CD4-positive, CD25-positive, alpha-beta regulatory T cell (primary cell): Measurements from ENCODE around the gene NHSL2. TPM values are rescaled to one million over a fixed set of nuclear protein-coding genes. Genes with fewer than 3 reads are reported as not detected.

Experiments
- ATAC-seq, 2 donors: fragments of 150-1000 bp; cut with Tn5 transposase; one replicate each; pipeline ENCODE4 v1.10.0; 2021; ENCODE audit warnings: low read depth in 2 of 2, moderate number of reproducible peaks in 2 of 2, moderate library complexity in 1 of 2
- DNase-seq, 3 donors: peaks; one replicate each; pipeline versions ENCODE4 v3.0.0 to v3.0.0-alpha.2; 2012 to 2022; ENCODE audit warnings: mixed read lengths in 1 of 3
- H3K27ac ChIP-seq: one replicate; pipeline ENCODE4 v1.7.0; 2013; ENCODE audit warnings: mild to moderate bottlenecking, low read length; ENCODE audit not compliant: insufficient read depth, poor library complexity, severe bottlenecking
- H3K27me3 ChIP-seq: one replicate; pipeline ENCODE4 v1.7.0; 2013; ENCODE audit warnings: low read length; ENCODE audit not compliant: control insufficient read depth, insufficient read depth
- H3K36me3 ChIP-seq: one replicate; pipeline ENCODE4 v1.7.0; 2013; ENCODE audit warnings: mild to moderate bottlenecking, low read length, moderate library complexity; ENCODE audit not compliant: control insufficient read depth, insufficient read depth
- H3K4me1 ChIP-seq: 2 replicates; pipeline ENCODE4 v1.7.0; 2013; ENCODE audit warnings: mild to moderate bottlenecking, low read length; ENCODE audit not compliant: insufficient read depth, control insufficient read depth, poor library complexity, severe bottlenecking
- H3K4me3 ChIP-seq: one replicate; pipeline ENCODE4 v1.7.0; 2013; ENCODE audit warnings: low read depth, mild to moderate bottlenecking, low read length, moderate library complexity
- H3K9me3 ChIP-seq, 2 experiments: 1 replicate in 1 of 2; 2 replicates in 1 of 2; pipeline ENCODE4 v1.7.0; 2013; ENCODE audit warnings: low read length in 2 of 2, mild to moderate bottlenecking in 1 of 2, moderate library complexity in 1 of 2; ENCODE audit not compliant: control insufficient read depth in 2 of 2
- H3K27ac Mint-ChIP-seq, 3 donors: one replicate each; pipeline ENCODE4 v1.8.0; 2020 to 2022; ENCODE audit warnings: mild to moderate bottlenecking in 3 of 3, mixed read lengths in 3 of 3, moderate library complexity in 2 of 3
- H3K27me3 Mint-ChIP-seq: one replicate; pipeline ENCODE4 v1.8.0; 2022; ENCODE audit warnings: mild to moderate bottlenecking, mixed read lengths
- H3K36me3 Mint-ChIP-seq: one replicate; pipeline ENCODE4 v1.8.0; 2020; ENCODE audit warnings: mixed read lengths
- H3K4me1 Mint-ChIP-seq, 4 donors: one replicate each; pipeline ENCODE4 v1.8.0; 2020 to 2022; ENCODE audit warnings: mixed read lengths in 4 of 4, mild to moderate bottlenecking in 1 of 4
- H3K4me3 Mint-ChIP-seq, 4 donors: one replicate each; pipeline ENCODE4 v1.8.0; 2020 to 2022; ENCODE audit warnings: mild to moderate bottlenecking in 4 of 4, mixed read lengths in 4 of 4, moderate library complexity in 3 of 4
- H3K9me3 Mint-ChIP-seq, 7 donors: one replicate each; pipeline ENCODE4 v1.8.0; 2020 to 2022; ENCODE audit warnings: mixed read lengths in 7 of 7, mild to moderate bottlenecking in 3 of 7, moderate library complexity in 2 of 7
- polyA plus RNA-seq, 4 donors: library from polyadenylated mRNA; unstranded; fragments of 300-500 nt; fragmentation: Illumina TruSeq; gene quantifications; one replicate each; pipeline ENCODE4 v1.2.3, GENCODE V29; 2021
- total RNA-seq: library from RNA; stranded (reverse); gene quantifications from one replicate; pipeline ENCODE4 v1.2.3, GENCODE V29; 2022

NHSL2 gene
- total and polyA plus RNA-seq, 5 donors from 2014 or later: 1.5 to 6.7 (median 2.2) TPM

GRCh38 chrX:72029483-72030411 is 119.1 kb downstream of the NHSL2 start:
- ATAC-seq (no peak), DNase-seq (no peak)
- peaks cover 4% of the 10 kb centered on the region for H3K27me3 Mint-ChIP-seq
- no peaks in the 10 kb centered on the region for H3K36me3 Mint-ChIP-seq
- Histone ChIP-seq H3K27me3 (no peaks in the 10 kb centered on the region), H3K4me1 (no peaks in the 10 kb centered on the region), H3K36me3 (no peaks in the 10 kb centered on the region), H3K9me3 (no peaks in the 10 kb centered on the region), H3K4me3 (no peak overlapping the region), H3K27ac (no peak overlapping the region)
- H3K9me3 Mint-ChIP-seq: peaks cover 0 to under 1% (median 0%) of the 10 kb centered on the region in 7 donors
- no peak overlapping the region for H3K4me3 Mint-ChIP-seq
- H3K4me1 Mint-ChIP-seq: peaks cover 0 to 2% (median 0%) of the 10 kb centered on the region in 4 donors
- no peak overlapping the region for H3K27ac Mint-ChIP-seq

- H3K4me3 Mint-ChIP-seq: no peak overlapping the region
These were observed 119.8 kb downstream of the NHSL2 start for GRCh38 chrX:72030431-72030830.

DNA sequence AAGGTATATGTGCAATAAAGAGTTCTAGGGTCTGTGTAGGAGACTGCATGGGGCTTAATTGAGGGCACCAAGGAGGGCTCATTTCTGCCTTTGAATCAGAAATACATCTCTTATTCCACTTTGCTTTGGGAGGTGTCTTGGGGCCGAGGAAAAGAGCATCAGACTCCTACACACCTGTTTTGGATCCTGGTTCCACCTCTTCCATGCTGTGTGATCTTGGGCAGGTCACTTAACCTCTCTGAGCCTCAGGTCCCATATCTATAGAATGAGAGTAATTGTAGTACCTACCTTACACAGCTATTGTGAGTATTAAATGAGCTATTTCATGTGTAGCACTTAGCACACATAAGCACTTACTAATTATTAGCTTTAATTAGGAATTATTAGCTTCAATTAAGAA is 120.5 kb downstream of the NHSL2 start:
- Histone ChIP-seq H3K27ac (no peak overlapping the region), H3K4me1 (no peaks in the 10 kb centered on the region), H3K27me3 (no peaks in the 10 kb centered on the region), H3K9me3 (no peaks in the 10 kb centered on the region), H3K36me3 (no peaks in the 10 kb centered on the region), H3K4me3 (no peak overlapping the region)
- Mint-ChIP-seq H3K9me3 (peaks cover 0 to 3% (median 0%) of the 10 kb centered on the region in 7 donors), H3K27ac (no peak overlapping the region), H3K27me3 (peaks cover 4% of the 10 kb centered on the region), H3K4me1 (peaks cover 0 to 2% (median 0%) of the 10 kb centered on the region in 4 donors), H3K36me3 (no peaks in the 10 kb centered on the region), H3K4me3 (no peak overlapping the region)
- ATAC-seq: no peak
- no peak for DNase-seq

More at GRCh38 chrX:72030431-72030830, 119.8 kb downstream of the NHSL2 start:
- no peak overlapping the region for H3K27ac ChIP-seq
- no peaks in the 10 kb centered on the region for H3K36me3 ChIP-seq
- H3K9me3 ChIP-seq: no peaks in the 10 kb centered on the region
- ATAC-seq: no peak
- no peak overlapping the region for H3K27ac Mint-ChIP-seq
- peaks cover 0 to 3% (median 0%) of the 10 kb centered on the region in 7 donors for H3K9me3 Mint-ChIP-seq
- no peak for DNase-seq
- H3K27me3 ChIP-seq: no peaks in the 10 kb centered on the region
- H3K36me3 Mint-ChIP-seq: no peaks in the 10 kb centered on the region
- no peaks in the 10 kb centered on the region for H3K4me1 ChIP-seq
- peaks cover 0 to 2% (median 0%) of the 10 kb centered on the region in 4 donors for H3K4me1 Mint-ChIP-seq
- H3K27me3 Mint-ChIP-seq: peaks cover 4% of the 10 kb centered on the region
- H3K4me3 ChIP-seq: no peak overlapping the region

DNA sequence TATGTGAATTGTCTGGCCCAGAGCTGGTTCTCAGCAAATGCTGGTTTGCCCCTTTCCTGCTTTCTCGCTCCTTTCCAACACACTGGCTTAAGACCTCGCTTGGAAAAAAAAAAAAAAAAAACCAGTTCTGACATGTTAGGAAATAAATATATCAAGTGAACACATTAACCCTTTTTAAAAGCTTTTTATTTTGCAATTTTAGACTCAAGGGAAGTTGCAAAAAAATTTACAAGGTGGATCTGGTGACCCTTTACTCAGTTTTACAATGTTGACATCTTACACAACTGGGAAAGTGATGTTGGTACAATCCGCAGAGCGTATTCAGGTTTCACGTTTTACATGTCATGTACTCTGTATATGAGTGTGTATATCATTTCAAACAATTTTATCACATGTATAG is 121.0 kb downstream of the NHSL2 start:
- H3K36me3 Mint-ChIP-seq: no peaks in the 10 kb centered on the region
- DNase-seq (no peak), ATAC-seq (no peak)
- no peak overlapping the region for H3K27ac Mint-ChIP-seq
- peaks cover 0 to 1% (median 0%) of the 10 kb centered on the region in 4 donors for H3K4me1 Mint-ChIP-seq
- H3K9me3 ChIP-seq: no peaks in the 10 kb centered on the region
- H3K4me3 ChIP-seq: no peak overlapping the region
- no peaks in the 10 kb centered on the region for H3K36me3 ChIP-seq
- H3K27ac ChIP-seq: no peak overlapping the region
- H3K27me3 Mint-ChIP-seq: peaks cover 4% of the 10 kb centered on the region
- no peak overlapping the region for H3K4me3 Mint-ChIP-seq
- H3K27me3 ChIP-seq: no peaks in the 10 kb centered on the region
- H3K4me1 ChIP-seq: no peaks in the 10 kb centered on the region
- H3K9me3 Mint-ChIP-seq: peaks cover 0 to 3% (median 0%) of the 10 kb centered on the region in 7 donors

GRCh38 chrX:72037601-72038000 is 127.0 kb downstream of the NHSL2 start:
- Mint-ChIP-seq H3K27ac (no peak overlapping the region), H3K27me3 (no peaks in the 10 kb centered on the region), H3K4me1 (no peaks in the 10 kb centered on the region), H3K36me3 (no peaks in the 10 kb centered on the region), H3K4me3 (no peak overlapping the region), H3K9me3 (peaks cover 0 to 5% (median 0%) of the 10 kb centered on the region in 7 donors)
- Histone ChIP-seq H3K27me3 (no peaks in the 10 kb centered on the region), H3K4me1 (no peaks in the 10 kb centered on the region), H3K9me3 (no peaks in the 10 kb centered on the region), H3K36me3 (no peaks in the 10 kb centered on the region), H3K27ac (no peak overlapping the region), H3K4me3 (no peak overlapping the region)
- no peak for DNase-seq
- ATAC-seq: no peak

DNA sequence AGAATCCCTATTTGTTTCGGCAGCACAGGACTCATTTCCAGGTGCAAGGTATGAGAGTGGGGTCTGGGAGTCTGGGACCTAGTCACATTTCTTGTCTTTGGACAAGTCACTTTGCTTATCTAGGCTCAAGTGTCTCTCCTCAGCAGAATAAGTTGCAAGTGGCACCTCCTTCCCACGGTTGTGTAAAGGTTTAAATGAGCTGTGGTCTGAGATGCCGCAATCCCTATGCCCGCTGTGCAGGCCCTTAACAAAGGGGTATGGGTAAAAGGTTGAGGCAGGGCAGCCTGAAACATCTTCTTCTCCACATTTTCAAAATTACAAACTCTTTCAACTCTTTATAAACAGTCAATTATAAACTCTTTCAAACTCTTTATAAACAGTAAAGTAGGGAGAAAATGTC is 127.4 kb downstream of the NHSL2 start:
- H3K36me3 Mint-ChIP-seq: no peaks in the 10 kb centered on the region
- ATAC-seq: no peak
- H3K27me3 Mint-ChIP-seq: no peaks in the 10 kb centered on the region
- no peaks in the 10 kb centered on the region for H3K9me3 ChIP-seq
- H3K27me3 ChIP-seq: no peaks in the 10 kb centered on the region
- no peak overlapping the region for H3K27ac ChIP-seq
- H3K27ac Mint-ChIP-seq: no peak overlapping the region
- H3K4me3 ChIP-seq: no peak overlapping the region
- no peaks in the 10 kb centered on the region for H3K36me3 ChIP-seq
- H3K4me1 ChIP-seq: no peaks in the 10 kb centered on the region
- H3K9me3 Mint-ChIP-seq: peaks cover 0 to 5% (median 0%) of the 10 kb centered on the region in 7 donors
- no peaks in the 10 kb centered on the region for H3K4me1 Mint-ChIP-seq
- no peak overlapping the region for H3K4me3 Mint-ChIP-seq
- no peak for DNase-seq

- Histone ChIP-seq H3K4me3 (no peak overlapping the region), H3K27ac (no peak overlapping the region), H3K27me3 (no peaks in the 10 kb centered on the region), H3K4me1 (no peaks in the 10 kb centered on the region), H3K9me3 (no peaks in the 10 kb centered on the region), H3K36me3 (no peaks in the 10 kb centered on the region)
- no peak for ATAC-seq
- Mint-ChIP-seq H3K27ac (no peak overlapping the region), H3K4me3 (no peak overlapping the region), H3K9me3 (peaks cover 0 to 5% (median 0%) of the 10 kb centered on the region in 7 donors), H3K36me3 (no peaks in the 10 kb centered on the region), H3K27me3 (no peaks in the 10 kb centered on the region), H3K4me1 (no peaks in the 10 kb centered on the region)
- DNase-seq: no peak
These were observed 128.2 kb downstream of the NHSL2 start for GRCh38 chrX:72038868-72039267.

GRCh38 chrX:72040506-72040905 is 129.9 kb downstream of the NHSL2 start:
- ATAC-seq (no peak), DNase-seq (no peak)
- Mint-ChIP-seq H3K36me3 (no peaks in the 10 kb centered on the region), H3K9me3 (peaks cover 0 to 2% (median 0%) of the 10 kb centered on the region in 7 donors), H3K27ac (no peak overlapping the region), H3K27me3 (no peaks in the 10 kb centered on the region), H3K4me3 (no peak overlapping the region), H3K4me1 (peaks cover 0 to 3% (median 0%) of the 10 kb centered on the region in 4 donors)
- Histone ChIP-seq H3K4me3 (no peak overlapping the region), H3K36me3 (no peaks in the 10 kb centered on the region), H3K4me1 (peaks cover 1% of the 10 kb centered on the region), H3K27me3 (no peaks in the 10 kb centered on the region), H3K9me3 (no peaks in the 10 kb centered on the region), H3K27ac (no peak overlapping the region)
